SK-N-SH (cell line): Measurements from ENCODE around the gene GUK1.

Experiments
- CHD2 ChIP-seq: fragments of 150-350 bp; IDR thresholded peaks from 2 replicates; pipeline ENCODE4 v1.6.1; 2018; ENCODE audit warnings: low read length; ENCODE audit not compliant: partially characterized antibody
- EP300 ChIP-seq, 2 experiments: IDR thresholded peaks; 2 replicates each; pipeline versions ENCODE4 v1.4.0 to v1.6.1; 2012; ENCODE audit warnings: borderline replicate concordance in 1 of 2, low read depth in 1 of 2, low read length in 1 of 2
- FOXJ3 ChIP-seq: sonication (generic); formaldehyde crosslinking; IDR thresholded peaks from 2 replicates; pipeline ENCODE4 v1.5.1; 2020; ENCODE audit warnings: mild to moderate bottlenecking, missing genetic modification reagents
- POLR2AphosphoS5 ChIP-seq: IDR thresholded peaks from 2 replicates; pipeline ENCODE4 v1.6.1; 2012; ENCODE audit warnings: low read depth, low read length
- RFX5 ChIP-seq: IDR thresholded peaks from 2 replicates; pipeline ENCODE4 v1.6.1; 2012; ENCODE audit warnings: mild to moderate bottlenecking, improper control_type of control experiment, low read length
- TF ChIP-seq, protein P1 (sequence below): fragments of 200-600 bp; sonication (generic); IDR thresholded peaks from 2 replicates; pipeline ENCODE4 v1.6.1; 2017; ENCODE audit warnings: antibody characterized with exemption, mild to moderate bottlenecking, moderate library complexity
- TF ChIP-seq, protein P2 (sequence below): IDR thresholded peaks from 2 replicates; pipeline ENCODE4 v1.6.1; 2012; ENCODE audit warnings: mild to moderate bottlenecking, low read depth, low read length, moderate library complexity
- TF ChIP-seq, protein P3 (sequence below): IDR thresholded peaks from 2 replicates; pipeline ENCODE4 v1.4.0; 2012; ENCODE audit warnings: low read depth, borderline replicate concordance

DNA sequence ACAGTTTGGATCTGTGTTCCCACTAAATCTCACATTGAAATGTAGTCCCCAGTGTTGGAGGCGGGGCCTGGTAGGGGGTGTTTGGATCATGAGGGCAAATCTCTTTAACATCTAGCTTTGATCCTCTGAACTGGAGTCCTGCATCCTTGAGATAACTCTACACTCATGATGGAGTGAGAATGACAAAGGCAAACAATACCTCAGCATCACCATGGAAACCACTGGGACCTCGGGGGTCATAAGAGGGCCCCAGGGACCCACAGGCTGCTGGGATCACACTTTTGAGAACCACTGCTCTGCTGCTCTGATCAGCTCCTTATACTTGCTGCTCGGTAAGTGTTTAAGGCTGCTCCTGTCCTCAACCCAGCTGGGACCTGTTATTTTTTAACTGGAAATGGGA lies 54.4 kb downstream of the GUK1 start:
- TF ChIP-seq, protein P1, sequence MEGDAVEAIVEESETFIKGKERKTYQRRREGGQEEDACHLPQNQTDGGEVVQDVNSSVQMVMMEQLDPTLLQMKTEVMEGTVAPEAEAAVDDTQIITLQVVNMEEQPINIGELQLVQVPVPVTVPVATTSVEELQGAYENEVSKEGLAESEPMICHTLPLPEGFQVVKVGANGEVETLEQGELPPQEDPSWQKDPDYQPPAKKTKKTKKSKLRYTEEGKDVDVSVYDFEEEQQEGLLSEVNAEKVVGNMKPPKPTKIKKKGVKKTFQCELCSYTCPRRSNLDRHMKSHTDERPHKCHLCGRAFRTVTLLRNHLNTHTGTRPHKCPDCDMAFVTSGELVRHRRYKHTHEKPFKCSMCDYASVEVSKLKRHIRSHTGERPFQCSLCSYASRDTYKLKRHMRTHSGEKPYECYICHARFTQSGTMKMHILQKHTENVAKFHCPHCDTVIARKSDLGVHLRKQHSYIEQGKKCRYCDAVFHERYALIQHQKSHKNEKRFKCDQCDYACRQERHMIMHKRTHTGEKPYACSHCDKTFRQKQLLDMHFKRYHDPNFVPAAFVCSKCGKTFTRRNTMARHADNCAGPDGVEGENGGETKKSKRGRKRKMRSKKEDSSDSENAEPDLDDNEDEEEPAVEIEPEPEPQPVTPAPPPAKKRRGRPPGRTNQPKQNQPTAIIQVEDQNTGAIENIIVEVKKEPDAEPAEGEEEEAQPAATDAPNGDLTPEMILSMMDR = no peak
- no peak for TF ChIP-seq RFX5
- no peak for TF ChIP-seq POLR2AphosphoS5
- TF ChIP-seq, protein P2, sequence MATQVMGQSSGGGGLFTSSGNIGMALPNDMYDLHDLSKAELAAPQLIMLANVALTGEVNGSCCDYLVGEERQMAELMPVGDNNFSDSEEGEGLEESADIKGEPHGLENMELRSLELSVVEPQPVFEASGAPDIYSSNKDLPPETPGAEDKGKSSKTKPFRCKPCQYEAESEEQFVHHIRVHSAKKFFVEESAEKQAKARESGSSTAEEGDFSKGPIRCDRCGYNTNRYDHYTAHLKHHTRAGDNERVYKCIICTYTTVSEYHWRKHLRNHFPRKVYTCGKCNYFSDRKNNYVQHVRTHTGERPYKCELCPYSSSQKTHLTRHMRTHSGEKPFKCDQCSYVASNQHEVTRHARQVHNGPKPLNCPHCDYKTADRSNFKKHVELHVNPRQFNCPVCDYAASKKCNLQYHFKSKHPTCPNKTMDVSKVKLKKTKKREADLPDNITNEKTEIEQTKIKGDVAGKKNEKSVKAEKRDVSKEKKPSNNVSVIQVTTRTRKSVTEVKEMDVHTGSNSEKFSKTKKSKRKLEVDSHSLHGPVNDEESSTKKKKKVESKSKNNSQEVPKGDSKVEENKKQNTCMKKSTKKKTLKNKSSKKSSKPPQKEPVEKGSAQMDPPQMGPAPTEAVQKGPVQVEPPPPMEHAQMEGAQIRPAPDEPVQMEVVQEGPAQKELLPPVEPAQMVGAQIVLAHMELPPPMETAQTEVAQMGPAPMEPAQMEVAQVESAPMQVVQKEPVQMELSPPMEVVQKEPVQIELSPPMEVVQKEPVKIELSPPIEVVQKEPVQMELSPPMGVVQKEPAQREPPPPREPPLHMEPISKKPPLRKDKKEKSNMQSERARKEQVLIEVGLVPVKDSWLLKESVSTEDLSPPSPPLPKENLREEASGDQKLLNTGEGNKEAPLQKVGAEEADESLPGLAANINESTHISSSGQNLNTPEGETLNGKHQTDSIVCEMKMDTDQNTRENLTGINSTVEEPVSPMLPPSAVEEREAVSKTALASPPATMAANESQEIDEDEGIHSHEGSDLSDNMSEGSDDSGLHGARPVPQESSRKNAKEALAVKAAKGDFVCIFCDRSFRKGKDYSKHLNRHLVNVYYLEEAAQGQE = no peak
- no peak for TF ChIP-seq FOXJ3
- TF ChIP-seq, protein P3, sequence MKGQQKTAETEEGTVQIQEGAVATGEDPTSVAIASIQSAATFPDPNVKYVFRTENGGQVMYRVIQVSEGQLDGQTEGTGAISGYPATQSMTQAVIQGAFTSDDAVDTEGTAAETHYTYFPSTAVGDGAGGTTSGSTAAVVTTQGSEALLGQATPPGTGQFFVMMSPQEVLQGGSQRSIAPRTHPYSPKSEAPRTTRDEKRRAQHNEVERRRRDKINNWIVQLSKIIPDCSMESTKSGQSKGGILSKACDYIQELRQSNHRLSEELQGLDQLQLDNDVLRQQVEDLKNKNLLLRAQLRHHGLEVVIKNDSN = no peak
- no peak for TF ChIP-seq CHD2
- no peak for TF ChIP-seq EP300 (IDR thresholded peaks at IDR 0.05; ENCODE audit: borderline replicate concordance in 1 of 2, low read depth in 1 of 2, low read length in 1 of 2)
